Ovary (tissue), 9 donors: ENCODE measurements around the gene THAP4. TPM values are rescaled to one million over a fixed set of nuclear protein-coding genes. Genes with fewer than 3 reads are reported as not detected.
A peak's percentile ranks its signal among the peaks of the same experiment; 100 is the strongest.

Source experiments
- DNase-seq, 5 donors: peaks; one replicate each; pipeline ENCODE4 v3.0.0-alpha.2; 2019 to 2020
- H3K27ac ChIP-seq, 2 donors: fragments of 200-600 bp; one replicate each; pipeline versions ENCODE4 v1.5.1 to v1.8.0; 2019 to 2022
- H3K27me3 ChIP-seq: fragments of 200-600 bp; one replicate; pipeline ENCODE4 v1.8.0; 2022
- H3K36me3 ChIP-seq: fragments of 200-600 bp; sonication (generic); one replicate; pipeline ENCODE4 v1.5.1; 2019
- H3K4me1 ChIP-seq: one replicate; pipeline ENCODE4 v1.8.1; 2013; ENCODE audit warnings: mild to moderate bottlenecking, moderate library complexity; ENCODE audit not compliant: insufficient read depth
- H3K4me3 ChIP-seq: fragments of 200-600 bp; sonication (generic); one replicate; pipeline ENCODE4 v1.5.1; 2017
- H3K9me3 ChIP-seq, 2 donors: fragments of 200-600 bp in 1 of 2; sonication (generic) in 1 of 2; one replicate each; pipeline versions ENCODE4 v1.5.1 to v1.8.1; 2013 to 2019; ENCODE audit warnings: mild to moderate bottlenecking in 1 of 2, moderate library complexity in 1 of 2
- EP300 ChIP-seq: sonication (generic); formaldehyde crosslinking; IDR thresholded peaks from one replicate; pipeline ENCODE4 v1.6.1; 2017; ENCODE audit warnings: antibody characterized with exemption
- POLR2A ChIP-seq: fragments of 450-650 bp; IDR thresholded peaks from one replicate; pipeline ENCODE4 v1.6.1; 2017; ENCODE audit warnings: antibody characterized with exemption, mild to moderate bottlenecking, moderate library complexity
- WGBS, 3 donors: extraction: QIAGEN DNeasy Blood & Tissue Kit in 1 of 3; methylation state at CpG; one replicate each; pipeline versions ENCODE4 v1.1.5 to v1.1.7; 2013 to 2017; 5-methylcytosine and 5-hydroxymethylcytosine counted together
- intact Hi-C, 4 donors: fragments of 100-400 bp; cut with DNase I; formaldehyde crosslinking; loops; one replicate each; pipeline versions ENCODE4 v1.11.0 to v1.15.1; 2022 to 2023
- polyA plus RNA-seq, 2 donors: library from polyadenylated mRNA; stranded (reverse); fragments of 200-250 nt in 1 of 2; fragments of 350-450 nt in 1 of 2; fragmentation: Illumina TruSeq in 1 of 2; extraction: RNeasy Lipid Tissue Mini Kit (QIAGEN cat#74804) in 1 of 2; gene quantifications; one replicate each; pipeline ENCODE4 v1.2.3, GENCODE V29; 2013 to 2014
- total RNA-seq, 7 donors: library from RNA; depleted of rRNA in 2 of 7; stranded (reverse); fragments of >200 nt in 2 of 7; fragmentation: NEBNext Ultra II Directional in 3 of 7; extraction: Animal tissue kit (Norgen Biotek cat#: 25700) in 3 of 7; gene quantifications; one replicate each; pipeline versions ENCODE4 v1.1.0 to v1.2.4, GENCODE V29; 2016 to 2023
- TF ChIP-seq, protein P1 (sequence below), 3 donors: fragments of 450-650 bp in 2 of 3; fragments of 200-600 bp in 1 of 3; IDR thresholded peaks; one replicate each; pipeline versions ENCODE4 v1.5.1 to v1.8.0; 2016 to 2022; ENCODE audit warnings: antibody characterized with exemption in 3 of 3, mild to moderate bottlenecking in 1 of 3
- donor health status: DM: no; HTN: no; CAD: no; lungs with moderate emphysema.
- donor health status: DM: no; HTN: no; CAD: no.
- donor health status: Bipolar disorder and iron deficiency.
- donor health status: DM: yes; HTN: yes; CAD: no.
- donor health status: DM: no; HTN: no; CAD: no.
- donor health status: DM: yes; HTN: yes; CAD: no.

The THAP4 gene
- total and polyA plus RNA-seq, 9 donors = 12.1 to 54.7 (median 40.3) TPM

DNA sequence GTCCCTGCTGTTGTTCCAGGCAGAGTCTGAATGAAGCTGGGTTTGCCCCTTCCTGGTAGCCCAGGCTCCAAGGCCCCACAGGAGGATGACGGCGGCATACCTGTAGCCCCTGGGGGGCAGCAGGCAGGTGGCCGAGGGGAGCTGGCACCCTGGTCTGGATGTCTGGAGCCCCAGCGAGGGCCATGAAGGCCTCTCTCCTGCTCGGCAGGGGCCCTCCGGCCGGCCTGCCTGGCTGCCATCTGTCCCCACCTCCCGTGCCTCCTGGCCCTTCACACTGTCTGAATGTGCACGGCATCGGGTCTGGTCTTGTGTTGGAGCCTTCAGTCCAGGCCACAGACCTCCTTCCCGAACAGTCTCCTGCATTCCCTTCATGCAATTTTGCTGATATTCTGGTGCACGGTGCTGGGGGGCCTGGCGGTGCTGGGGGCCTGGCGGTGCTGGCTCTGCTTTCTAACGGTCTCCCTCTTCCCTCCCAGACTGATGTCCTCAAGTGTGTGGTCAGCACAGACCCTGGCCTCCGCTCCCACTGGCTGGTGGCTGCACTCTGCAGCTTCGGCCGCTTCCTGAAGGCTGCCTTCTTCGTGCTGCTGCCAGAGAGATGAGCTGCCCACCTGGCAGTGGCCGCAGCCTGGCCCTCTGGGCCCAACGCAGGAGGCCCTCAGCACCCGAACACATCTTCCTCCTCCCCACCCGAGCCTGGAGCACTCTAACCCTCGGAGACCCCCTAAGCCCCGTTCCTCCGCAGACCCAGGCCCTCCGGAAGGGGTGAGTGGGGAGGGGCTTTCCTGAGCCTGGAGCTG, 64.9 kb downstream of the THAP4 start:
- 82 to 90% (median 85%) methylated on average over 26 to 27 of the region's 27 CpGs for WGBS, 3 donors
- Histone ChIP-seq H3K27me3 (no peaks in the 10 kb centered on the region), H3K4me3 (no peak overlapping the region), H3K9me3 (no peaks in the 10 kb centered on the region), H3K36me3 (no peaks in the 10 kb centered on the region), H3K27ac (no peak overlapping the region), H3K4me1 (no peaks in the 10 kb centered on the region)
- TF ChIP-seq POLR2A = no peak
- TF ChIP-seq, protein P1, sequence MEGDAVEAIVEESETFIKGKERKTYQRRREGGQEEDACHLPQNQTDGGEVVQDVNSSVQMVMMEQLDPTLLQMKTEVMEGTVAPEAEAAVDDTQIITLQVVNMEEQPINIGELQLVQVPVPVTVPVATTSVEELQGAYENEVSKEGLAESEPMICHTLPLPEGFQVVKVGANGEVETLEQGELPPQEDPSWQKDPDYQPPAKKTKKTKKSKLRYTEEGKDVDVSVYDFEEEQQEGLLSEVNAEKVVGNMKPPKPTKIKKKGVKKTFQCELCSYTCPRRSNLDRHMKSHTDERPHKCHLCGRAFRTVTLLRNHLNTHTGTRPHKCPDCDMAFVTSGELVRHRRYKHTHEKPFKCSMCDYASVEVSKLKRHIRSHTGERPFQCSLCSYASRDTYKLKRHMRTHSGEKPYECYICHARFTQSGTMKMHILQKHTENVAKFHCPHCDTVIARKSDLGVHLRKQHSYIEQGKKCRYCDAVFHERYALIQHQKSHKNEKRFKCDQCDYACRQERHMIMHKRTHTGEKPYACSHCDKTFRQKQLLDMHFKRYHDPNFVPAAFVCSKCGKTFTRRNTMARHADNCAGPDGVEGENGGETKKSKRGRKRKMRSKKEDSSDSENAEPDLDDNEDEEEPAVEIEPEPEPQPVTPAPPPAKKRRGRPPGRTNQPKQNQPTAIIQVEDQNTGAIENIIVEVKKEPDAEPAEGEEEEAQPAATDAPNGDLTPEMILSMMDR (IDR thresholded peaks at IDR 0.05) = no peak
- peak in 1 of 5 donors; percentile 31 for DNase-seq
- intact Hi-C loops = no loop called here

DNA sequence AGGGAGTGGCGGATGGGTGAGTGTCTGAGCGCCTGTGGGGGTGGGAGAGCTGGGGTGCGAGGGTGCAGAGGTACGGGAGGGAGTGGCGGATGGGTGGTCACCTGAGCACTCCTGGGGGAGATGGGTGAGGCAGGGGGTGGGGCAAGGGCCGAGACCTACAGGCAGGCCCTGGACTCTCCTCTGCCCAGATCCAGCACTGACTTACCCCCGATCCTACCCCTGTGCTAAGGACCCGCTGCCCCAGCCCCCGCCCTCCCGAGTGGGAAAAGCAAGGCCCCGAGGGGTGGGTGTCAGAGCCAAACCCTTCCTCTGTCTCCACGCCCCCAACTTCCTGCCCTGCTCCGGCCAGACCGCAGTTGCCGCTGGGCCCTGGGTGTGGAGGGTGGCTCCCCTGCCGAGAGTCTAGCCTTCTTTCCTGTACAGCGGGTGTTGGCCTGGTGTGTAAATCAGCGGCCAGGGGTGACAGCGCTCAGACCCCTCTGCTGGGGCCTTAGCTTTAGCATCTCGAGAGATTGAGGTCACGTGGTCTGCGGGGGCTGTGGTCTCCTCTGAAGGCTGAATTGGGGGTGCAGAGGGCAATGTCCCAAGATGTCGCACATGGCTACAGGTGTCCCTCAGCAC, 65.9 kb downstream of the THAP4 start:
- Histone ChIP-seq H3K27me3 (no peaks in the 10 kb centered on the region), H3K27ac (no peak overlapping the region), H3K4me3 (no peak overlapping the region), H3K9me3 (no peaks in the 10 kb centered on the region), H3K4me1 (no peaks in the 10 kb centered on the region), H3K36me3 (no peaks in the 10 kb centered on the region)
- peak in 1 of 5 donors; percentile 31 for DNase-seq
- TF ChIP-seq EP300 (no peak), POLR2A (no peak)
- TF ChIP-seq, protein P1 (IDR thresholded peaks at IDR 0.05) = no peak
- intact Hi-C loops = no loop called here
- WGBS, 3 donors = 84 to 88% (median 88%) methylated on average over 23 of the region's 23 CpGs

DNA sequence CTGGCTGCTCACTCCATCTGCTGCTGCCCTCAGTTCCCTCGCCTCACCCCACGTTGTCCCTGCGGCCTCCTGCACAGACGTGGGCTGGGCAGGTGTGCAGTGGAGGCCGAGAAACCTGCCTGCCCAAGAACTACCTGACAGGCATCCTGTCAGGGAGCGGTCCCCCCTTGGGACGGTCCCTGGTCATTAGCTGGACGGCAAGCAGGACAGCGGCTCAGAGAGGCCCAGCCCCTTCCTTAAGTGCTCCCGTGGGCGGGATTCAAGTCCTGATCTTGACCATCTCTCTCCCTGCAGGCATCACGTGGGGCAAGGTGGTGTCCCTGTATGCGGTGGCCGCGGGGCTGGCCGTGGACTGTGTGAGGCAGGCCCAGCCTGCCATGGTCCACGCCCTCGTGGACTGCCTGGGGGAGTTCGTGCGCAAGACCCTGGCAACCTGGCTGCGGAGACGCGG, 67.1 kb downstream of the THAP4 start:
- TF ChIP-seq, protein P1 (IDR thresholded peaks at IDR 0.05) = no peak
- TF ChIP-seq EP300 = no peak
- no peak overlapping the region for H3K4me3 ChIP-seq
- H3K9me3 ChIP-seq = no peaks in the 10 kb centered on the region
- WGBS, 3 donors = 93 to 96% (median 94%) methylated on average over 22 to 23 of the region's 23 CpGs
- H3K4me1 ChIP-seq = peaks cover 1% of the 10 kb centered on the region
- H3K36me3 ChIP-seq = no peaks in the 10 kb centered on the region
- DNase-seq = no peak
- no peak overlapping the region for H3K27ac ChIP-seq
- no peaks in the 10 kb centered on the region for H3K27me3 ChIP-seq
- intact Hi-C loops = no loop called here

DNA sequence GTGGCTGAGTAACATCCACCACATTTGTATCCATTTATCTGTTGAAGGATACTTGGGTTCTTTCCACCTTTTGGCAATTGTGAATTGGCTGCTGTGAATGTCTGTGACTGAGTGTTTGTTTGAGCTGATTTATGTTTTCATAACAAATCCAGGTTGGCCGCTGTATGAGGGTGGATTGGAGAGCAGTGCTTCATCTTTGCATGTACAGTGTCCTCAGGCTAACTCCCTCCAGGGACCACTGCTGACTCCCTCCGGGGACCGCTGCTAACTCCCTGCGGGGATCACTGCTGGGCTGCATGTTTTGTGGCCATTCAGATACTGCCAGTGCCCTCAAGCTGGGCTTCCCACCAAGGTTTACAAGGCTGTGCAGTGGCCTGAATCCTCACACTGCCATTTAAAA, 68.2 kb downstream of the THAP4 start:
- Histone ChIP-seq H3K4me3 (no peak overlapping the region), H3K4me1 (peaks cover 1% of the 10 kb centered on the region), H3K27ac (no peak overlapping the region), H3K9me3 (no peaks in the 10 kb centered on the region), H3K27me3 (no peaks in the 10 kb centered on the region), H3K36me3 (no peaks in the 10 kb centered on the region)
- intact Hi-C loops = no loop called here
- WGBS, 3 donors = 71 to 83% (median 81%) methylated on average over 4 of the region's 4 CpGs
- DNase-seq = no peak
- TF ChIP-seq POLR2A = no peak
- no peak for TF ChIP-seq EP300
- TF ChIP-seq, protein P1 (IDR thresholded peaks at IDR 0.05) = no peak
